ENCODE results near the gene UBL7. TPM values are rescaled to one million over a fixed set of nuclear protein-coding genes. Genes with fewer than 3 reads are reported as not detected.

The UBL7 gene
- total RNA-seq, 2 experiments from 2014 or later, result 29.5 to 44.1 TPM

- H3K27ac ChIP-seq (ENCODE audit: low read depth, low read length, poor library complexity, severe bottlenecking), result no peak overlapping the region
- ChIA-PET POLR2A (interaction anchor here (0.6 kb wide), 1 partner anchor 10 kb away, joined by 3 read pairs; no protein-coding TSS in a partner anchor), CTCF (ENCODE audit: unreplicated experiment) (no interaction called here)
- H2AFZ ChIP-seq (ENCODE audit: low read length), result no peak overlapping the region
- H3K4me3 ChIP-seq (ENCODE audit: low read depth, low read length, poor library complexity, severe bottlenecking), result no peak overlapping the region
- no peaks in the 10 kb centered on the region for H3K9me3 ChIP-seq (ENCODE audit: low read length)
- H3K36me3 ChIP-seq (ENCODE audit: insufficient read depth, low read length), result no peaks in the 10 kb centered on the region
- intact Hi-C loops (cut with micrococcal nuclease; ENCODE audit: unreplicated experiment), result no loop called here
- DNase-seq (ENCODE audit: low spot score), result no peak
- TF ChIP-seq, protein P1, sequence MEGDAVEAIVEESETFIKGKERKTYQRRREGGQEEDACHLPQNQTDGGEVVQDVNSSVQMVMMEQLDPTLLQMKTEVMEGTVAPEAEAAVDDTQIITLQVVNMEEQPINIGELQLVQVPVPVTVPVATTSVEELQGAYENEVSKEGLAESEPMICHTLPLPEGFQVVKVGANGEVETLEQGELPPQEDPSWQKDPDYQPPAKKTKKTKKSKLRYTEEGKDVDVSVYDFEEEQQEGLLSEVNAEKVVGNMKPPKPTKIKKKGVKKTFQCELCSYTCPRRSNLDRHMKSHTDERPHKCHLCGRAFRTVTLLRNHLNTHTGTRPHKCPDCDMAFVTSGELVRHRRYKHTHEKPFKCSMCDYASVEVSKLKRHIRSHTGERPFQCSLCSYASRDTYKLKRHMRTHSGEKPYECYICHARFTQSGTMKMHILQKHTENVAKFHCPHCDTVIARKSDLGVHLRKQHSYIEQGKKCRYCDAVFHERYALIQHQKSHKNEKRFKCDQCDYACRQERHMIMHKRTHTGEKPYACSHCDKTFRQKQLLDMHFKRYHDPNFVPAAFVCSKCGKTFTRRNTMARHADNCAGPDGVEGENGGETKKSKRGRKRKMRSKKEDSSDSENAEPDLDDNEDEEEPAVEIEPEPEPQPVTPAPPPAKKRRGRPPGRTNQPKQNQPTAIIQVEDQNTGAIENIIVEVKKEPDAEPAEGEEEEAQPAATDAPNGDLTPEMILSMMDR (conservative IDR thresholded peaks at IDR 0.05; ENCODE audit: low read length), result no peak
- TF ChIP-seq EZH2phosphoT487 (IDR thresholded peaks at IDR 0.05; ENCODE audit: borderline replicate concordance, low read depth, low read length), result no peak
- H3K4me2 ChIP-seq (ENCODE audit: low read length), result no peak overlapping the region
- peaks cover 24% of the 10 kb centered on the region for H3K4me1 ChIP-seq (ENCODE audit: insufficient read depth, low read length, poor library complexity, severe bottlenecking)
- no TSS peak for BruUV-seq (replicated peaks)
- H3K9me2 ChIP-seq (ENCODE audit: insufficient read depth, low read length), result no peaks in the 10 kb centered on the region
- no peaks in the 10 kb centered on the region for H4K20me1 ChIP-seq (ENCODE audit: insufficient read depth, low read length)
- no peaks in the 10 kb centered on the region for H3K79me2 ChIP-seq (ENCODE audit: insufficient read depth, low read depth, low read length)
Observed at GRCh38 chr15:74419432-74419831, 41.5 kb downstream of the UBL7 start.

DNA sequence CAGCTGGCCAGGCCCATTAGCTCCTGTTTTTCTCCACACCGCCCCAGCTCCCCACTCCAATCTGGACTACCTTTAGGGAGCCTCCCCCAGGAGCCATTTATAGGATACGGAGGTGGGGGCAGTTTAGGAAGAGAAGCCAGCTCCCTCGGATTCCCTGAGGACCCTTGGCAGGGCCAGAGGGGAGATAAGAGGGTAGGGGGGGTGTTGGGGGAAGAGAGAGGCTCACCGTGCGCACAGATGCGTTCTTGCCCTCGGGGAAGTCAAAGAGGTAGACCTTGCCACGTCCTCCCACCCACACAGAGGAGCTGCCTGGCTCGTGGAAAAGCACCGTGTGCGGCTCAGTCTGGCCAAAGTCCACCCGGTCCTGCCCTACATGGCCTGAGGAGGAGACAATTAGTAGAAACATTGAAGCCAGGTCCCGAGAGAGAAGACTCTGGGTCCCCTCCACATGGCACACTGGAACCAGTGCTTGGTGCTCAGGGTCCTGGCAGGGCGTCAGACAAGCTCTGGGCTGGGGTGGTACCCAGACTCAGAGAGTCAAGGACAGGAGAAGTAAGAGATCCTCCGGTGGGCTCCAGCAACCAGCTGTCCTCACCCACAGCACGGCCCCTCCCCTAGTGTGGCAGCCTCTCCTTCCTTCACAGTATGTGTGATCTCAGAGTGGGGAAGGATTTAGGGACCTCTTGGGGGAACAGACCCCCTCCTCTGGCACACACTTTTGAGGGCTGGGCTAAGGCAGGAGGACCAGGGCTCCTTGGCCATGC, 42.2 kb downstream of the UBL7 start:
- no peak overlapping the region for H3K27ac ChIP-seq (ENCODE audit: low read depth, low read length, poor library complexity, severe bottlenecking)
- H3K79me2 ChIP-seq (ENCODE audit: insufficient read depth, low read depth, low read length), result no peaks in the 10 kb centered on the region
- ChIA-PET POLR2A (no interaction called here), CTCF (ENCODE audit: unreplicated experiment) (no interaction called here)
- H3K9me3 ChIP-seq (ENCODE audit: low read length), result no peaks in the 10 kb centered on the region
- intact Hi-C loops (cut with micrococcal nuclease; ENCODE audit: unreplicated experiment), result no loop called here
- H3K9me2 ChIP-seq (ENCODE audit: insufficient read depth, low read length), result no peaks in the 10 kb centered on the region
- DNase-seq (ENCODE audit: low spot score), result no peak
- no peaks in the 10 kb centered on the region for H3K36me3 ChIP-seq (ENCODE audit: insufficient read depth, low read length)
- no peak overlapping the region for H2AFZ ChIP-seq (ENCODE audit: low read length)
- H4K20me1 ChIP-seq (ENCODE audit: insufficient read depth, low read length), result no peaks in the 10 kb centered on the region
- BruUV-seq (replicated peaks), result no TSS peak
- no peak overlapping the region for H3K4me2 ChIP-seq (ENCODE audit: low read length)
- H3K4me3 ChIP-seq (ENCODE audit: low read depth, low read length, poor library complexity, severe bottlenecking), result no peak overlapping the region
- peaks cover 24% of the 10 kb centered on the region for H3K4me1 ChIP-seq (ENCODE audit: insufficient read depth, low read length, poor library complexity, severe bottlenecking)
- TF ChIP-seq EZH2phosphoT487 (IDR thresholded peaks at IDR 0.05; ENCODE audit: borderline replicate concordance, low read depth, low read length), result no peak
- TF ChIP-seq, protein P1 (conservative IDR thresholded peaks at IDR 0.05; ENCODE audit: low read length), result no peak

GRCh38 chr15:74417670-74418069, 43.3 kb downstream of the UBL7 start:
- TF ChIP-seq, protein P1 (conservative IDR thresholded peaks at IDR 0.05; ENCODE audit: low read length), result no peak
- no peak for TF ChIP-seq EZH2phosphoT487 (IDR thresholded peaks at IDR 0.05; ENCODE audit: borderline replicate concordance, low read depth, low read length)
- no peaks in the 10 kb centered on the region for H4K20me1 ChIP-seq (ENCODE audit: insufficient read depth, low read length)
- ChIA-PET CTCF (ENCODE audit: unreplicated experiment) (no interaction called here), POLR2A (no interaction called here)
- H2AFZ ChIP-seq (ENCODE audit: low read length), result no peak overlapping the region
- no peak overlapping the region for H3K27ac ChIP-seq (ENCODE audit: low read depth, low read length, poor library complexity, severe bottlenecking)
- no peaks in the 10 kb centered on the region for H3K9me2 ChIP-seq (ENCODE audit: insufficient read depth, low read length)
- BruUV-seq (replicated peaks), result no TSS peak
- H3K4me2 ChIP-seq (ENCODE audit: low read length), result no peak overlapping the region
- H3K9me3 ChIP-seq (ENCODE audit: low read length), result no peaks in the 10 kb centered on the region
- no peak overlapping the region for H3K4me3 ChIP-seq (ENCODE audit: low read depth, low read length, poor library complexity, severe bottlenecking)
- no peaks in the 10 kb centered on the region for H3K36me3 ChIP-seq (ENCODE audit: insufficient read depth, low read length)
- DNase-seq (ENCODE audit: low spot score), result no peak
- H3K79me2 ChIP-seq (ENCODE audit: insufficient read depth, low read depth, low read length), result no peaks in the 10 kb centered on the region
- intact Hi-C loops (cut with micrococcal nuclease; ENCODE audit: unreplicated experiment), result no loop called here
- H3K4me1 ChIP-seq (ENCODE audit: insufficient read depth, low read length, poor library complexity, severe bottlenecking), result peaks cover 24% of the 10 kb centered on the region
